Measurements from ENCODE around the gene MC2R. TPM values are rescaled to one million over a fixed set of nuclear protein-coding genes. Genes with fewer than 3 reads are reported as not detected.

Gene MC2R
- total and polyA plus RNA-seq, 2 of the 4 experiments (the other 2 are of a cell fraction): not detected

GRCh38 chr18:13871701-13872100 lies 43.6 kb downstream of the MC2R start:
- no CpG with 5 or more reads among the region's 13 CpGs for whole genome bisulfite sequencing, 2 experiments (ENCODE audit: extremely low coverage in 2 of 2, insufficient read length in 1 of 2)
- no peak overlapping the region for H3K4me2 ChIP-seq (ENCODE audit: low read depth, low read length)
- CTCF ChIA-PET: no interaction called here
- peaks cover 9% of the 10 kb centered on the region; the same call in 1 of the 2 replicates for H3K9me3 ChIP-seq (ENCODE audit: control insufficient read depth, insufficient read depth, low read length)
- in situ Hi-C loops (cut with MboI; ENCODE audit: low sequenced_read_pairs) (no loop called here), dilution Hi-C loops (cut with HindIII; ENCODE audit: low sequenced_read_pairs, unreplicated experiment) (no loop called here), intact Hi-C loops (cut with micrococcal nuclease) (no loop called here)
- no peak overlapping the region for H2AK5ac ChIP-seq (ENCODE audit: low read depth, low read length)
- no peaks in the 10 kb centered on the region for H3K9me1 ChIP-seq (ENCODE audit: insufficient read depth, low read length)
- no peak overlapping the region for H4K8ac ChIP-seq (ENCODE audit: low read depth in 2 of 2, low read length in 2 of 2)
- TF ChIP-seq MAZ (IDR thresholded peaks at IDR 0.05; ENCODE audit: borderline replicate concordance, low read depth, low read length): no peak
- TF ChIP-seq POLR2A (IDR thresholded peaks at IDR 0.05; ENCODE audit: low read depth, low read length): no peak
- TF ChIP-seq MXI1 (IDR thresholded peaks at IDR 0.05; ENCODE audit: borderline replicate concordance, low read depth, low read length): no peak
- TF ChIP-seq, protein P1, sequence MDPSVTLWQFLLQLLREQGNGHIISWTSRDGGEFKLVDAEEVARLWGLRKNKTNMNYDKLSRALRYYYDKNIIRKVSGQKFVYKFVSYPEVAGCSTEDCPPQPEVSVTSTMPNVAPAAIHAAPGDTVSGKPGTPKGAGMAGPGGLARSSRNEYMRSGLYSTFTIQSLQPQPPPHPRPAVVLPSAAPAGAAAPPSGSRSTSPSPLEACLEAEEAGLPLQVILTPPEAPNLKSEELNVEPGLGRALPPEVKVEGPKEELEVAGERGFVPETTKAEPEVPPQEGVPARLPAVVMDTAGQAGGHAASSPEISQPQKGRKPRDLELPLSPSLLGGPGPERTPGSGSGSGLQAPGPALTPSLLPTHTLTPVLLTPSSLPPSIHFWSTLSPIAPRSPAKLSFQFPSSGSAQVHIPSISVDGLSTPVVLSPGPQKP (IDR thresholded peaks at IDR 0.05; ENCODE audit: borderline replicate concordance, low read depth, low read length): no peak
- no peak for TF ChIP-seq RCOR1 (IDR thresholded peaks at IDR 0.05; ENCODE audit: insufficient replicate concordance, low read length)
- TF ChIP-seq BHLHE40 (IDR thresholded peaks at IDR 0.05; ENCODE audit: low read depth, low read length): no peak
- TF ChIP-seq NFE2L2 (IDR thresholded peaks at IDR 0.05; ENCODE audit: low read depth, low read length): no peak
- no peak for TF ChIP-seq FOS (IDR thresholded peaks at IDR 0.05; ENCODE audit: low read depth, low read length)
- no peak for TF ChIP-seq CEBPB (IDR thresholded peaks at IDR 0.05; ENCODE audit: low read depth, low read length)
- no peak for TF ChIP-seq CHD1 (IDR thresholded peaks at IDR 0.05; ENCODE audit: low read depth, low read length)
- no peak for TF ChIP-seq USF2 (IDR thresholded peaks at IDR 0.05; ENCODE audit: low read depth, low read length)
- TF ChIP-seq, protein P2, sequence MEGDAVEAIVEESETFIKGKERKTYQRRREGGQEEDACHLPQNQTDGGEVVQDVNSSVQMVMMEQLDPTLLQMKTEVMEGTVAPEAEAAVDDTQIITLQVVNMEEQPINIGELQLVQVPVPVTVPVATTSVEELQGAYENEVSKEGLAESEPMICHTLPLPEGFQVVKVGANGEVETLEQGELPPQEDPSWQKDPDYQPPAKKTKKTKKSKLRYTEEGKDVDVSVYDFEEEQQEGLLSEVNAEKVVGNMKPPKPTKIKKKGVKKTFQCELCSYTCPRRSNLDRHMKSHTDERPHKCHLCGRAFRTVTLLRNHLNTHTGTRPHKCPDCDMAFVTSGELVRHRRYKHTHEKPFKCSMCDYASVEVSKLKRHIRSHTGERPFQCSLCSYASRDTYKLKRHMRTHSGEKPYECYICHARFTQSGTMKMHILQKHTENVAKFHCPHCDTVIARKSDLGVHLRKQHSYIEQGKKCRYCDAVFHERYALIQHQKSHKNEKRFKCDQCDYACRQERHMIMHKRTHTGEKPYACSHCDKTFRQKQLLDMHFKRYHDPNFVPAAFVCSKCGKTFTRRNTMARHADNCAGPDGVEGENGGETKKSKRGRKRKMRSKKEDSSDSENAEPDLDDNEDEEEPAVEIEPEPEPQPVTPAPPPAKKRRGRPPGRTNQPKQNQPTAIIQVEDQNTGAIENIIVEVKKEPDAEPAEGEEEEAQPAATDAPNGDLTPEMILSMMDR (conservative IDR thresholded peaks at IDR 0.05; ENCODE audit: low read depth, low read length): no peak
- no peak for TF ChIP-seq SMC3 (IDR thresholded peaks at IDR 0.05; ENCODE audit: low read depth, low read length)
- TF ChIP-seq RAD21 (IDR thresholded peaks at IDR 0.05; ENCODE audit: low read length): no peak
- no peak for TF ChIP-seq RFX5 (IDR thresholded peaks at IDR 0.05; ENCODE audit: low read depth, low read length)
- TF ChIP-seq MAFK (IDR thresholded peaks at IDR 0.05; ENCODE audit: low read depth, low read length): no peak
- no peaks in the 10 kb centered on the region for H3K79me1 ChIP-seq (ENCODE audit: low read depth in 1 of 2, low read length in 2 of 2)
- POLR2A ChIA-PET (ENCODE audit: unreplicated experiment): no interaction called here
- no peak overlapping the region for H3K56ac ChIP-seq (ENCODE audit: extremely low read depth, insufficient read depth, low read length)
- no peak overlapping the region for H2AFZ ChIP-seq (replicated peaks; ENCODE audit: low read length, poor library complexity)
- H2BK20ac ChIP-seq (ENCODE audit: low read depth, low read length): no peak overlapping the region
- H3K27me3 ChIP-seq (ENCODE audit: control insufficient read depth, insufficient read depth, low read length): no peaks in the 10 kb centered on the region
- no TSS peak for BruUV-seq (replicated peaks)
- H4K5ac ChIP-seq (ENCODE audit: low read depth, low read length): no peak overlapping the region
- no peak overlapping the region for H3K27ac ChIP-seq (ENCODE audit: insufficient read depth, low read length)
- H3K9ac ChIP-seq (ENCODE audit: low read depth, low read length): no peak overlapping the region
- H3K14ac ChIP-seq (replicated peaks; ENCODE audit: low read depth, low read length): no peak overlapping the region
- H3K4me1 ChIP-seq (ENCODE audit: control insufficient read depth, insufficient read depth, low read length): no peaks in the 10 kb centered on the region
- no peak overlapping the region for H3K4ac ChIP-seq (ENCODE audit: low read depth, low read length)
- H2BK5ac ChIP-seq (ENCODE audit: low read depth, low read length, poor library complexity, severe bottlenecking): no peak overlapping the region
- H2BK120ac ChIP-seq (ENCODE audit: low read depth, low read length): no peak overlapping the region
- no peak overlapping the region for H3K4me3 ChIP-seq (ENCODE audit: insufficient read depth, low read depth, low read length)
- H4K91ac ChIP-seq (ENCODE audit: insufficient read depth, low read depth, low read length): no peak overlapping the region
- no peak overlapping the region for H2AK9ac ChIP-seq (replicated peaks; ENCODE audit: low read depth, low read length, poor library complexity)
- H3K23ac ChIP-seq (ENCODE audit: low read depth, low read length): no peak overlapping the region
- DNase-seq: no peak
- no peak overlapping the region for H3K18ac ChIP-seq (ENCODE audit: low read depth, low read length)
- no peak for ATAC-seq (ENCODE audit: low read depth)
- H4K20me1 ChIP-seq (ENCODE audit: insufficient read depth, low read length): no peaks in the 10 kb centered on the region
- H3K36me3 ChIP-seq (ENCODE audit: control insufficient read depth, insufficient read depth, low read length): no peaks in the 10 kb centered on the region
- no peak overlapping the region for H2BK15ac ChIP-seq (ENCODE audit: low read depth, low read length)

Data from IMR-90 (cell line).